ENCODE data around the gene PUM1. TPM values are rescaled to one million over a fixed set of nuclear protein-coding genes. Genes with fewer than 3 reads are reported as not detected.
A peak's percentile ranks its signal among the peaks of the same experiment; 100 is the strongest.

Gene PUM1
- total RNA-seq, 6 experiments from 2014 or later = 83.6 to 95.4 (median 90.8) TPM

- peak; percentile 72 for DNase-seq
- Mint-ChIP-seq H3K27me3 (ENCODE audit: insufficient read depth) (no peaks in the 10 kb centered on the region), H3K9me3 (no peaks in the 10 kb centered on the region), H3K36me3 (ENCODE audit: low read depth) (peaks cover 17% of the 10 kb centered on the region), H3K27ac (peak overlapping the region; percentile 74), H3K4me1 (ENCODE audit: low read depth) (peaks cover 81% of the 10 kb centered on the region), H3K4me3 (peak overlapping the region; percentile 26)
- TF ChIP-seq, protein P1, sequence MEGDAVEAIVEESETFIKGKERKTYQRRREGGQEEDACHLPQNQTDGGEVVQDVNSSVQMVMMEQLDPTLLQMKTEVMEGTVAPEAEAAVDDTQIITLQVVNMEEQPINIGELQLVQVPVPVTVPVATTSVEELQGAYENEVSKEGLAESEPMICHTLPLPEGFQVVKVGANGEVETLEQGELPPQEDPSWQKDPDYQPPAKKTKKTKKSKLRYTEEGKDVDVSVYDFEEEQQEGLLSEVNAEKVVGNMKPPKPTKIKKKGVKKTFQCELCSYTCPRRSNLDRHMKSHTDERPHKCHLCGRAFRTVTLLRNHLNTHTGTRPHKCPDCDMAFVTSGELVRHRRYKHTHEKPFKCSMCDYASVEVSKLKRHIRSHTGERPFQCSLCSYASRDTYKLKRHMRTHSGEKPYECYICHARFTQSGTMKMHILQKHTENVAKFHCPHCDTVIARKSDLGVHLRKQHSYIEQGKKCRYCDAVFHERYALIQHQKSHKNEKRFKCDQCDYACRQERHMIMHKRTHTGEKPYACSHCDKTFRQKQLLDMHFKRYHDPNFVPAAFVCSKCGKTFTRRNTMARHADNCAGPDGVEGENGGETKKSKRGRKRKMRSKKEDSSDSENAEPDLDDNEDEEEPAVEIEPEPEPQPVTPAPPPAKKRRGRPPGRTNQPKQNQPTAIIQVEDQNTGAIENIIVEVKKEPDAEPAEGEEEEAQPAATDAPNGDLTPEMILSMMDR (IDR thresholded peaks at IDR 0.05) = no peak
Observed at GRCh38 chr1:31010086-31010989, 55.2 kb downstream of the PUM1 start.

GRCh38 chr1:31007462-31007991, 58.0 kb downstream of the PUM1 start:
- Mint-ChIP-seq H3K4me1 (ENCODE audit: low read depth) (peaks cover 83% of the 10 kb centered on the region), H3K27ac (peak overlapping the region; percentile 86), H3K36me3 (ENCODE audit: low read depth) (peaks cover 36% of the 10 kb centered on the region), H3K27me3 (ENCODE audit: insufficient read depth) (no peaks in the 10 kb centered on the region), H3K9me3 (no peaks in the 10 kb centered on the region), H3K4me3 (peak overlapping the region; percentile 72)
- DNase-seq = peak; percentile 88
- TF ChIP-seq, protein P1 (IDR thresholded peaks at IDR 0.05) = no peak

DNA sequence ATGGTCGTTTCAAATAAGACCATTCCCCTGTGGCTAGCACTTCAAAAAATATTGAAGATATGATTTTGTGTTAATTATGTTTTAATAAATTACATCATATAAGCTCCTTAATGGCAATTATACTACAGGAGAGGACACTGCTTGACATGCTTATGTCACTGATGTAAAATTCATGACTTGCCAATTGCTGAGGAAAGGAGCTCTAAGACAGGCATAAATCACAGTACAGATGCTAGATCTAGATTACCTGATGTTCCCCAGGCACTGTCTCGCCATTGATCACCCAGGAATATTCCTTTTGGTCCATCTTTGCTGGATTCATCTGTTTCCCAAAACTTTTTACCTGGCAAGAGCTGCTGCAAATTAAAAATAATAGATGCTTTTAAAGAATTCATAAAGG, 58.8 kb downstream of the PUM1 start:
- TF ChIP-seq, protein P1 (IDR thresholded peaks at IDR 0.05) = no peak
- no peak for DNase-seq
- Mint-ChIP-seq H3K4me1 (ENCODE audit: low read depth) (peaks cover 76% of the 10 kb centered on the region), H3K9me3 (no peaks in the 10 kb centered on the region), H3K27ac (peak overlapping the region; percentile 86), H3K36me3 (ENCODE audit: low read depth) (peaks cover 36% of the 10 kb centered on the region), H3K27me3 (ENCODE audit: insufficient read depth) (no peaks in the 10 kb centered on the region), H3K4me3 (peak overlapping the region; percentile 72)

DNA sequence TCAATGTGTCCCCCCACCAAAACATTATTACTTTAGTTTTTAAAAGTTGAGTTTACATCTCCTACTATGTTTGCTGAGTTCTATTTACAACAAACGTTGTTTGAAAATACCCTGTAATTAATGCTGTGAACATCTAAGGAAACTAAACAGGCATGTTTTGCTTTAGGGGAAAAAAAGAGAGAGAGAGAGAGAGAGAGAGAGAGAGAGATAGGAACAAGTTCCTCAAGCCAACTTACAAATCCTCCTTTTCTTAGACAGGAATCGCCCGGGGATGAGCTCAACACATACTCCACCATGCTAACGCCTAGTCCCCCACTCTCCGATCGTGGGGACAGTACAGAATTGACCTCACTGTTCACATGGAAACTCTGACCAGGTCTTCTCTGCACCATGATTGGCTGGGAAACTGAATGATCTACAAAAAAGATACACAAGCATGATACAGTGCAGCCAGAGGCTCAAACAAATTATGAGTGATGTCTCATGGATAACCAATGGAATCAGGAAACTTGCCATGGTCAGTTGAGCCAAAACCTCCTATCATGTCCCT, 59.8 kb downstream of the PUM1 start:
- Mint-ChIP-seq H3K36me3 (ENCODE audit: low read depth) (peaks cover 36% of the 10 kb centered on the region), H3K4me1 (ENCODE audit: low read depth) (peaks cover 69% of the 10 kb centered on the region), H3K4me3 (no peak overlapping the region; the same call in 1 of the 2 replicates), H3K27ac (peak overlapping the region; percentile 58), H3K9me3 (no peaks in the 10 kb centered on the region), H3K27me3 (ENCODE audit: insufficient read depth) (no peaks in the 10 kb centered on the region)
- TF ChIP-seq, protein P1 (IDR thresholded peaks at IDR 0.05) = no peak
- DNase-seq = no peak

- Mint-ChIP-seq H3K4me1 (ENCODE audit: low read depth) (peaks cover 64% of the 10 kb centered on the region), H3K36me3 (ENCODE audit: low read depth) (peaks cover 36% of the 10 kb centered on the region), H3K27ac (0 out of 2 replicates have a peak overlapping the region, but pooled peaks have one; percentile 58), H3K27me3 (ENCODE audit: insufficient read depth) (no peaks in the 10 kb centered on the region), H3K9me3 (no peaks in the 10 kb centered on the region), H3K4me3 (no peak overlapping the region; the same call in 1 of the 2 replicates)
- no peak for DNase-seq
- TF ChIP-seq, protein P1 (IDR thresholded peaks at IDR 0.05) = no peak
Observed at GRCh38 chr1:31005198-31005597, 60.3 kb downstream of the PUM1 start.

Data from HFFc6 (cell line).